ENCODE measurements around the gene PEX14. TPM values are rescaled to one million over a fixed set of nuclear protein-coding genes. Genes with fewer than 3 reads are reported as not detected.

Gene PEX14
- total RNA-seq, 2 donors from 2014 or later, result 22.3 to 22.7 TPM

DNA sequence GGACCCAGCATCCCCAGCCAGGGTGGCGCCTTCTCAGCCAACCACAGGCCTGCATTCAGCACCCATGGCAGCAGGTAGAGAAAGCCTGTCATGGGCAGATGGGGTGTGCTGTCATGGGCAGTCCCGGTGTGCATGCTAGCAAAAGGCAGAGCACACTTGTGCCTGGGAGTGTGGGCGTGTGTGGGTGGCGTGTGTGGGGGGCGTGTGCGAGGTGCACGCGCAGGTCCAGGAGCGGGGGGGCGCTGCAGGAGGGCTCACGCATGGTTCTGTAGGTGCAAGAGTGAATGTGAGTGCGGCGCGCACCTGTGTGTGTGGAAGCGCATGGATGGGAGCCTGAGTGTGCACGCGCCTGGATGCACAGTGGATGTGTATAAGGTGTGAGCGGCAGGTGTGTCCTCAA is 184.5 kb downstream of the PEX14 start:
- Mint-ChIP-seq H3K27ac (no peak overlapping the region), H3K9me3 (no peaks in the 10 kb centered on the region), H3K36me3 (no peaks in the 10 kb centered on the region)
- ATAC-seq (no peak), DNase-seq (ENCODE audit: low spot score in 2 of 2) (no peak)

DNA sequence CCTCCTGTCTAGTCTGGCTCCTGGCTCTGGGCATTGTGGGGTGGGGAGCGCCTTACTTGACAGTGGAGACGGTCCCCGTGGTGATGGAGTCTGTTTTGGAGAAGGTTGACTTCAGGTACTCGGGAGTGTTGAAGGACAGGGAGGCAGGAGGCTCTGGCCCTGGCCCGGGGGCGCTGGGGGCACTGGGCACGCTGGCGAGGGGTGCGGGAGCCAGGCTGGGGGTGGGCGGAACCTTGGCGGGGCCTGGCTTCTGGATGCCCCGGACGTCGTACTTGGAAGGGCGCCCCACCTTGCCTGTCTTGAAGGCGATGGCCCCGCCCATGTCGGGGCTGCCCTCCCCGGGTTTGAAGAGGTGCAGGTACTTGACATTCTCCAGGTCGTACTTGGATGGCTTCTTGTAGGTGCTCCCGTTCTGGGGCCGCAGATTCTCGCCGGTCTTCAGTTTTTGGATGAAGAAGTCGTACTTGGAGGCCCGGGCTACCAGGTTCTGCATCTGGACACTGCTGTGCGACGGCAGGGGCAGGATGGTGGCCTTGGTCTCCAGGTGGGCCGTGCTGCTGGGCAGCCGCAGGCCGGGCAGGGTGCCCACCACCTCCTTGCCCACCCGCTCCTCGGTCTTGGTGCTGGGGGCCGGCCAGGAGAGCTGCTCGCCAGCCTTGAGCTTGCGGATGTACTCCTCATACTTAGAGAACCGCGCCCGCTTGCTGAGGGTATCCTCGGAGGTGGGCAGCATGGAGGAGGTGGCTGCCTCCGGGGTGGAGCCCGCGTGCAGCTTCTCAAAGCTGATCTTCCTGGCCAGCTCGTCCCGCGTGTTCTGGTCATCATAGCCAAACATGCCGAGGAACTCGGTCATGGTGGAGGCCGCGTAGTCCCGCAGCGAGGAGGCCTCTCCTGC is 185.1 kb downstream of the PEX14 start:
- H3K36me3 Mint-ChIP-seq, result no peaks in the 10 kb centered on the region
- no peaks in the 10 kb centered on the region for H3K9me3 Mint-ChIP-seq
- no peak overlapping the region for H3K27ac Mint-ChIP-seq
- ATAC-seq (no peak), DNase-seq (ENCODE audit: low spot score in 2 of 2) (no peak)

- Mint-ChIP-seq H3K9me3 (no peaks in the 10 kb centered on the region), H3K36me3 (no peaks in the 10 kb centered on the region), H3K27ac (no peak overlapping the region)
- DNase-seq (ENCODE audit: low spot score in 2 of 2) (no peak), ATAC-seq (no peak)
Measured at GRCh38 chr1:10661453-10661852, 186.7 kb downstream of the PEX14 start.

GRCh38 chr1:10662090-10662688 is 187.4 kb downstream of the PEX14 start:
- no peak for ATAC-seq
- Mint-ChIP-seq H3K27ac (no peak overlapping the region), H3K9me3 (no peaks in the 10 kb centered on the region), H3K36me3 (no peaks in the 10 kb centered on the region)
- DNase-seq (ENCODE audit: low spot score in 2 of 2), result no peak

GRCh38 chr1:10662824-10663677 is 188.3 kb downstream of the PEX14 start:
- H3K27ac Mint-ChIP-seq, result no peak overlapping the region
- H3K9me3 Mint-ChIP-seq, result no peaks in the 10 kb centered on the region
- DNase-seq (ENCODE audit: low spot score in 2 of 2) (no peak), ATAC-seq (no peak)
- H3K36me3 Mint-ChIP-seq, result no peaks in the 10 kb centered on the region

DNA sequence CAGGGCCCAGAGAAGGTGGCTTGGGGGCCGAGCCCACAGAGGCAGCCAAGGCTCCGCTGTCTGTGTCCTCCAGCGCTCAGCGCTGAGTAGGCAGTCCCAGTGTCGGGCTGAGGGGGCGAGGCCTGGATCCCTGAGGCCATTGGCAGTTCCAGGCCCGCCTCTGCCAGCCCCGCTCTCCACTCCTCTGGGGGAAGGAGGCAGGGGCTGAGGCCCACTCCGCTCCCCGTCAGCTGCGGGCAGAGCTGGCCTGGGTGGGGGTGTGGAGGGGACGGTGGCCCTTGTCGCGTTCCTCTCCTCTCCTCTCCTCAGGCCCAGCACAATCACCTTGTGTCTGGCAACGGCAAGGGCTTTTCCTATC is 188.9 kb downstream of the PEX14 start:
- H3K27ac Mint-ChIP-seq, result no peak overlapping the region
- ATAC-seq (no peak), DNase-seq (ENCODE audit: low spot score in 2 of 2) (no peak)
- H3K9me3 Mint-ChIP-seq, result no peaks in the 10 kb centered on the region
- H3K36me3 Mint-ChIP-seq, result no peaks in the 10 kb centered on the region

- H3K27ac Mint-ChIP-seq, result no peak overlapping the region
- ATAC-seq (no peak), DNase-seq (ENCODE audit: low spot score in 2 of 2) (no peak)
- H3K36me3 Mint-ChIP-seq, result no peaks in the 10 kb centered on the region
- no peaks in the 10 kb centered on the region for H3K9me3 Mint-ChIP-seq
Measured at GRCh38 chr1:10664251-10664650, 189.5 kb downstream of the PEX14 start.

GRCh38 chr1:10665226-10665625 is 190.5 kb downstream of the PEX14 start:
- Mint-ChIP-seq H3K27ac (no peak overlapping the region), H3K9me3 (no peaks in the 10 kb centered on the region), H3K36me3 (no peaks in the 10 kb centered on the region)
- no peak for ATAC-seq
- no peak for DNase-seq (ENCODE audit: low spot score in 2 of 2)

GRCh38 chr1:10665930-10666850 is 191.4 kb downstream of the PEX14 start:
- peak overlapping the region in 1 of 2 donors; percentile 23 for H3K27ac Mint-ChIP-seq

GRCh38 chr1:10667861-10668761 is 193.4 kb downstream of the PEX14 start:
- H3K9me3 Mint-ChIP-seq, result no peaks in the 10 kb centered on the region
- H3K36me3 Mint-ChIP-seq, result no peaks in the 10 kb centered on the region
- DNase-seq (ENCODE audit: low spot score in 2 of 2), result no peak
- no peak overlapping the region for H3K27ac Mint-ChIP-seq
- ATAC-seq, result no peak

More at GRCh38 chr1:10665930-10666850, 191.4 kb downstream of the PEX14 start:
- H3K9me3 Mint-ChIP-seq, result no peaks in the 10 kb centered on the region
- DNase-seq (ENCODE audit: low spot score in 2 of 2) (no peak), ATAC-seq (no peak)
- H3K36me3 Mint-ChIP-seq, result no peaks in the 10 kb centered on the region

- DNase-seq (ENCODE audit: low spot score in 2 of 2) (no peak), ATAC-seq (no peak)
- Mint-ChIP-seq H3K9me3 (no peaks in the 10 kb centered on the region), H3K27ac (no peak overlapping the region), H3K36me3 (no peaks in the 10 kb centered on the region)
Measured at GRCh38 chr1:10669570-10669969, 194.8 kb downstream of the PEX14 start.

- ATAC-seq (no peak), DNase-seq (ENCODE audit: low spot score in 2 of 2) (no peak)
- no peaks in the 10 kb centered on the region for H3K36me3 Mint-ChIP-seq
- H3K9me3 Mint-ChIP-seq, result no peaks in the 10 kb centered on the region
- H3K27ac Mint-ChIP-seq, result peak overlapping the region in 1 of 2 donors; percentile 72
Measured at GRCh38 chr1:10670190-10670589, 195.4 kb downstream of the PEX14 start.

- no peaks in the 10 kb centered on the region for H3K9me3 Mint-ChIP-seq
- ATAC-seq (no peak), DNase-seq (ENCODE audit: low spot score in 2 of 2) (no peak)
- no peak overlapping the region for H3K27ac Mint-ChIP-seq
- no peaks in the 10 kb centered on the region for H3K36me3 Mint-ChIP-seq
Measured at GRCh38 chr1:10671090-10671489, 196.3 kb downstream of the PEX14 start.

DNA sequence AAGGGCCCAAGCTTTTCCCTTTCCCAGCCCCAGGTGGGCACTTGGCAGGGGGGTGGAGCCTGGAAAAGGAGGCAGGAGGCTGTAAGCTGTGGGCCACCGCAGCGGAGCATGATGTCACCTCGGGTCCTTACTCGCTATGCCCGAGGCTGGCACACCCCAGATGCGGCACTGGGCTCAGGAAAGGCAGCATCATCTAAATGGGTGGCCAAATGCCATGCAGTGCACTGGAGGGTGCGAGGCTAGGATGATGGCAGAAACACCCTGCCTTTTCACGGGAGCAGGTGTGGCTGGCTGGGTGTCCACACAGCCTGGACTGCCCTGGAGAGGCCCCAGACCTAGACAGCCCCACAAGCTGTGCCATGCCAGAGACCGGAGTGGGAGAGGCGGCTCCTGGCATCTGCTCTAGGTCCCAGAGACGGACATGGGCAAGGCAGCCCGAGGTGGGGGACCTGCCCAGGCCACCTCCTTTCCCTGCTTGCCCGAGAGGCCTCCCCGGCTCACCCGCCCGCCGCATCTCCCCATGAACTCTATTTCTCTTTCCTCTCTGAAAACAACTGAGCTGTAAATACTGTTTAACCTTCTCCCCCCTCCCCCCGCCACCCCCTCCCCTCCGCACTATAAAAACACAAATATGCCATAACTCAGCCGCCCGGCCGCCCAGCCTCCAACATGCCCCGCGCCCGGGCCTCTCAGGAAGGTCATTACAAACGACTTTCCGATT is 197.0 kb downstream of the PEX14 start:
- Mint-ChIP-seq H3K9me3 (no peaks in the 10 kb centered on the region), H3K36me3 (no peaks in the 10 kb centered on the region), H3K27ac (no peak overlapping the region)
- ATAC-seq (no peak), DNase-seq (ENCODE audit: low spot score in 2 of 2) (no peak)

Measured in activated naive CD4-positive, alpha-beta T cell treated with anti-CD3 and anti-CD28 coated beads, Interleukin-2, amount 50 U/mL, for 72 hours (primary cell).